GM23248 (cell line): ENCODE results near the gene SARDH. TPM values are rescaled to one million over a fixed set of nuclear protein-coding genes. Genes with fewer than 3 reads are reported as not detected.

Source experiments
- DNase-seq: peaks from one replicate; pipeline ENCODE4 v3.0.0-alpha.2; 2015
- H2AFZ ChIP-seq: fragments of 200-600 bp; sonication (generic); 2 replicates; pipeline ENCODE4 v1.6.1; 2016; ENCODE audit warnings: antibody characterized with exemption
- H3F3A ChIP-seq: fragments of 200-600 bp; sonication (generic); 2 replicates; pipeline ENCODE4 v1.6.1; 2016; ENCODE audit warnings: mild to moderate bottlenecking, antibody characterized with exemption, mixed run types; ENCODE audit not compliant: insufficient read depth
- H3K27ac ChIP-seq: fragments of 200-600 bp; sonication (generic); 2 replicates; pipeline ENCODE4 v1.5.1; 2016; ENCODE audit warnings: mild to moderate bottlenecking
- H3K27me3 ChIP-seq: fragments of 200-600 bp; sonication (generic); replicated peaks from 2 replicates; pipeline ENCODE4 v1.6.1; 2016; ENCODE audit warnings: mild to moderate bottlenecking; ENCODE audit not compliant: insufficient read depth
- H3K36me3 ChIP-seq: fragments of 200-600 bp; sonication (generic); 2 replicates; pipeline ENCODE4 v1.6.1; 2016; ENCODE audit warnings: low read depth, mild to moderate bottlenecking
- H3K4me1 ChIP-seq: fragments of 200-600 bp; sonication (generic); 2 replicates; pipeline ENCODE4 v1.6.1; 2016; ENCODE audit warnings: mild to moderate bottlenecking; ENCODE audit not compliant: insufficient read depth
- H3K4me2 ChIP-seq: fragments of 200-600 bp; sonication (generic); one replicate; pipeline ENCODE4 v1.6.1; 2016; ENCODE audit warnings: mild to moderate bottlenecking; ENCODE audit not compliant: unreplicated experiment
- H3K4me3 ChIP-seq: fragments of 200-600 bp; sonication (generic); 2 replicates; pipeline ENCODE4 v1.5.1; 2016; ENCODE audit warnings: mild to moderate bottlenecking
- H3K79me2 ChIP-seq: fragments of 200-600 bp; sonication (generic); 2 replicates; pipeline ENCODE4 v1.6.1; 2016; ENCODE audit warnings: mild to moderate bottlenecking; ENCODE audit not compliant: insufficient read depth
- H3K9ac ChIP-seq: fragments of 200-600 bp; sonication (generic); 2 replicates; pipeline ENCODE4 v1.6.1; 2016; ENCODE audit warnings: mild to moderate bottlenecking
- H3K9me2 ChIP-seq: fragments of 200-600 bp; sonication (generic); 2 replicates; pipeline ENCODE4 v1.6.1; 2016; ENCODE audit warnings: mixed run types, mild to moderate bottlenecking, moderate library complexity; ENCODE audit not compliant: insufficient read depth
- H3K9me3 ChIP-seq: fragments of 200-600 bp; sonication (generic); one replicate; pipeline ENCODE4 v1.6.1; 2017; ENCODE audit warnings: low read depth
- H4K20me1 ChIP-seq: fragments of 200-600 bp; sonication (generic); 2 replicates; pipeline ENCODE4 v1.6.0; 2016; ENCODE audit not compliant: insufficient read depth
- EZH2 ChIP-seq: fragments of 200-600 bp; sonication (generic); IDR thresholded peaks from 2 replicates; pipeline ENCODE4 v1.6.1; 2018; ENCODE audit warnings: antibody characterized with exemption, mild to moderate bottlenecking; ENCODE audit not compliant: insufficient read depth, poor library complexity, severe bottlenecking
- EZH2phosphoT487 ChIP-seq: fragments of 200-600 bp; sonication (generic); IDR thresholded peaks from 2 replicates; pipeline ENCODE4 v1.6.1; 2018; ENCODE audit warnings: antibody characterized with exemption, moderate library complexity, mild to moderate bottlenecking, low read depth; ENCODE audit not compliant: insufficient read depth
- WGBS, 2 experiments: methylation state at CpG; one replicate each; pipeline ENCODE4 v1.1.6; 2015 to 2017; ENCODE audit warnings: low lambda C conversion rate in 2 of 2, low coverage in 1 of 2; ENCODE audit errors: missing lambda C conversion rate in 2 of 2; 5-methylcytosine and 5-hydroxymethylcytosine counted together
- in situ Hi-C: fragments of 300-500 bp; cut with MboI; formaldehyde crosslinking; loops from 2 replicates; pipeline ENCODE4 v1.15.0; 2020
- polyA plus RNA-seq: library from polyadenylated mRNA; unstranded; fragments of >200 nt; fragmentation: Nextera tagmentation; extraction: Ambion mirVana; gene quantifications from 2 replicates; pipeline ENCODE4 v1.2.1, GENCODE V29; 2016
- total RNA-seq: library from RNA; depleted of rRNA; stranded (reverse); fragments of >200 nt; shearing (Covaris generic); gene quantifications from 2 replicates; pipeline ENCODE4 v1.2.3, GENCODE V29; 2014

Gene SARDH
- total and polyA plus RNA-seq, 2 experiments from 2014 or later = 0.16 to 2.4 TPM

DNA sequence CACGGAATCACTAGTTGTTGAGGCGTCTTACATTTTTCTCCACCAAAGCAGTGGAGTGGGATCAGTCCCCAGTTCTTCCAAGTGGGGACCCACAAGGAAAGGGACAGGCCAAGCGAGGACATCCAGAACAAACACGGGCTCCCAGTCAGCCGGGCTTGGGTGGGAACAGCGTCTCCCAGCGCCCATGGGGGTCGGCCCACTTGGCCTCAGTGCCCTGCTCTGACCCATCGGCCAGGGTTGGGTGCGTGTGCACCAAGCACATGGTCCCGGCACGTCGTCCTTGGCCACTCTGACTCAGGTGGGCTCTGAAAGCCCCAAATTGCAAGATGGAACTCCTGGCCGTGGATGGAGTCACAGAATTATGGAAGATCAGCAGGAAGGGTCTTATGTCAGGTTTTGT lies 64.1 kb downstream of the SARDH start:
- Histone ChIP-seq H3K36me3 (no peaks in the 10 kb centered on the region), H3K9me2 (no peaks in the 10 kb centered on the region), H3K79me2 (no peaks in the 10 kb centered on the region), H3K4me3 (no peak overlapping the region), H2AFZ (no peak overlapping the region), H3K9me3 (no peaks in the 10 kb centered on the region), H3K9ac (no peak overlapping the region), H3K27ac (no peak overlapping the region), H3K27me3 (no peaks in the 10 kb centered on the region; the same call in 1 of the 2 replicates), H4K20me1 (no peaks in the 10 kb centered on the region), H3K4me1 (no peaks in the 10 kb centered on the region), H3F3A (no peaks in the 10 kb centered on the region), H3K4me2 (no peak overlapping the region)
- no peak for TF ChIP-seq EZH2phosphoT487
- in situ Hi-C loops = no loop called here
- 75 to 77% methylated on average over 14 of the region's 14 CpGs for WGBS, 2 experiments
- DNase-seq = no peak

DNA sequence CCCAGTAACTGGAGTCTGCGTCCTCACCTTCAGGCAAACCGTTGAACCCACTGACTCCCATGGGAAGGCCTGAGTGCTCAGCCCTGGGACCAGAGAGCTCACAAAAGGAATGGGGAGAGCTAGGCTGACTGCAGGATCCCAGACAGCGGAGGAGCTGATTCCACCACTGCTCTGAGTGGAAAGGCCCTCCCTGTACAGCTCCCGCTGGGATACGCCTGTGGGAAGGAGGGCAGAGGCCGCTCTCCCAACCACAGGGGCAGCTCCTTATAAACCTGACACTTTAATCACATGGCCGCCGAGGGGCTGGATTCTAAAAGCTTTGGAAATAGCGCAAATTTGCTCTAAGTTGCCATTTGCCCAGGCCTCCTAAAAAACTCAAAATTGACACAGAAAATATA lies 64.9 kb downstream of the SARDH start:
- TF ChIP-seq EZH2 (no peak), EZH2phosphoT487 (no peak)
- no peak for DNase-seq
- no peak overlapping the region for H3K27ac ChIP-seq
- no peak overlapping the region for H2AFZ ChIP-seq
- no peaks in the 10 kb centered on the region for H3K9me2 ChIP-seq
- H3K4me1 ChIP-seq = no peaks in the 10 kb centered on the region
- no peaks in the 10 kb centered on the region for H4K20me1 ChIP-seq
- H3K4me3 ChIP-seq = no peak overlapping the region
- no peaks in the 10 kb centered on the region for H3K36me3 ChIP-seq
- no peak overlapping the region for H3K4me2 ChIP-seq
- H3K79me2 ChIP-seq = no peaks in the 10 kb centered on the region
- no peaks in the 10 kb centered on the region for H3F3A ChIP-seq
- no peaks in the 10 kb centered on the region for H3K9me3 ChIP-seq
- in situ Hi-C loops = no loop called here
- no peak overlapping the region for H3K9ac ChIP-seq
- H3K27me3 ChIP-seq = no peaks in the 10 kb centered on the region; the same call in 1 of the 2 replicates
- 73 to 78% methylated on average over 9 of the region's 9 CpGs for WGBS, 2 experiments

DNA sequence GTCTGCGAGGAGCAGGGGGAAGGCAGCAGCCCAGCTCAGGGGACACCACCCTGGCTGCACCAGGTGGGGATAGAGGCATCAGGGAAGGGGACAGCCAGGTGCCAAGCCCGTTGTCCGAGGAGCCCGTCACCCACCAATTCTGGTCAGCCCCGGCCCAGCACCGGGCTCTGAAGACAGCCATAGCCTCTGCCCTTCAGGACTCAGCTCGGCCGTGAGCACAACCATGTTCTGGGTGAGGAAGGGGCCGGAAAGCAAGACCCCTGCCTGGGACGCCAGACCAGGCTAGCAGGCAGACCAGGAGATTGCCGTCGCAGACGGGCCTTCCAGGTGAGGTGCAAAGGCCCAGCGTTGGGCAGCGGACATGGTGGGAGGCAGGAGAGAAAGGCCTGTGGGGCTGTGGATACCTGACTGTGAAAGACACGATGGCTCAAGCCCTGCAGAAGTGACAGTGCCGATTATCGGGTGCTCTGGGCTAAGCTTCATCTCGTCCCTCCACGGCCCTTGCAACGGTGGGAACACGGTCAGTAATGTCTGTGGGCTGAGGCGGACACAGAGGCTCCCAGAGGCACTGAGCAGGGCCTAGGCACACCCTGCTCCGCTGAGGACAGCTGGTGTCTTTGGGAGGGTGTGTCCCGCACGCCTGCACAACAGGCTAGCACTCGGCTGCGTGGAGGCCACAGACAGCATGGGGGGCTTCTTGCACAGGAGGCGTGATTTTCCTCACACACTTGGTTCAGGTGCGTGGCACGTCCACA lies 65.5 kb downstream of the SARDH start:
- H3K4me3 ChIP-seq = no peak overlapping the region
- TF ChIP-seq EZH2 (no peak), EZH2phosphoT487 (no peak)
- no peaks in the 10 kb centered on the region for H3F3A ChIP-seq
- no peak for DNase-seq
- no peaks in the 10 kb centered on the region for H3K9me2 ChIP-seq
- H3K27me3 ChIP-seq = no peaks in the 10 kb centered on the region; the same call in 1 of the 2 replicates
- H3K9ac ChIP-seq = no peak overlapping the region
- no peaks in the 10 kb centered on the region for H3K36me3 ChIP-seq
- no peaks in the 10 kb centered on the region for H4K20me1 ChIP-seq
- no peaks in the 10 kb centered on the region for H3K79me2 ChIP-seq
- WGBS, 2 experiments = 74 to 80% methylated on average over 31 of the region's 31 CpGs
- H2AFZ ChIP-seq = no peak overlapping the region
- H3K4me2 ChIP-seq = no peak overlapping the region
- H3K9me3 ChIP-seq = no peaks in the 10 kb centered on the region
- in situ Hi-C loops = no loop called here
- no peak overlapping the region for H3K27ac ChIP-seq
- no peaks in the 10 kb centered on the region for H3K4me1 ChIP-seq

DNA sequence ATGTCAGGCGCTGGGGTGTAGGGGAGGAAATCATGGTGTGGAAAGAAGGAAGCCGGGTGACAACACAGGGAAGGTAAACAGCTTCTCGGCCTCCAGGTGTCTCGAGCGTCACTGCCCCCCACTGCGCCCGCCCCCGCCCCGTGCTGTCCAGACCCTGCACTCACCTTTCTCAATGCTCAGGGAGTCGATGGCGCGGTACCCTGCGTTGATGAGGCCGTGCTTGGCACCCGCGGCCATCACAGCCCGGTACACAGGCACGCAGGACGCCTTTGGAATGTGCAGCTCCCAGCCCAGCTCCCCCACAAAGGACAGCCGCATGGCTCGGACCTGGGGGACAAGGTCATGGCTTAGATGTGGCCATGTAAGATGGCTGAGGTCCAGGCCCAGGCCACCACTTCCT lies 66.8 kb downstream of the SARDH start:
- 73 to 81% methylated on average over 12 to 21 of the region's 21 CpGs for WGBS, 2 experiments
- in situ Hi-C loops = no loop called here
- H4K20me1 ChIP-seq = no peaks in the 10 kb centered on the region
- H3F3A ChIP-seq = no peaks in the 10 kb centered on the region
- H2AFZ ChIP-seq = no peak overlapping the region
- no peaks in the 10 kb centered on the region for H3K36me3 ChIP-seq
- DNase-seq = no peak
- H3K9me3 ChIP-seq = no peaks in the 10 kb centered on the region
- no peak for TF ChIP-seq EZH2
- TF ChIP-seq EZH2phosphoT487 = no peak
- H3K27me3 ChIP-seq = no peaks in the 10 kb centered on the region; the same call in 1 of the 2 replicates
- no peak overlapping the region for H3K9ac ChIP-seq
- no peaks in the 10 kb centered on the region for H3K9me2 ChIP-seq
- H3K4me3 ChIP-seq = no peak overlapping the region
- no peaks in the 10 kb centered on the region for H3K79me2 ChIP-seq
- no peak overlapping the region for H3K4me2 ChIP-seq
- no peaks in the 10 kb centered on the region for H3K4me1 ChIP-seq
- H3K27ac ChIP-seq = no peak overlapping the region
